AG20443 (cell line): ENCODE measurements around the gene TLL2.

Experiments
- DNase-seq: peaks from one replicate; pipeline ENCODE4 v3.0.0; 2012; ENCODE audit warnings: low spot score, mixed read lengths

TLL2 gene

GRCh38 chr10:96317067-96317833, 196.5 kb downstream of the TLL2 start:
- DNase-seq = no peak
